SH-SY5Y (cell line): ENCODE results near the gene ADCY9.

Experiments
- GATA2 ChIP-seq: IDR thresholded peaks from 2 replicates; pipeline ENCODE4 v1.6.1; 2011; ENCODE audit warnings: mild to moderate bottlenecking, low read depth, low read length
- GATA3 ChIP-seq: IDR thresholded peaks from 2 replicates; pipeline ENCODE4 v1.6.1; 2011; ENCODE audit warnings: low read depth, mild to moderate bottlenecking, low read length, moderate library complexity

- TF ChIP-seq GATA2 (no peak), GATA3 (no peak)
Observed at GRCh38 chr16:4053301-4053845, 62.9 kb downstream of the ADCY9 start.
